Activated CD8-positive, alpha-beta memory T cell treated with anti-CD3 and anti-CD28 coated beads, Interleukin-2, amount 50 U/mL, for 24 hours (primary cell): ENCODE measurements around the gene DOC2A.
"Not testable (repeated sequence)": the region's sequence is repeated elsewhere in the genome, so short reads cannot be mapped to it uniquely, and the experiment has no call there.

Source experiments
- DNase-seq: peaks from one replicate; pipeline ENCODE4 v3.0.0-alpha.2; 2020; ENCODE audit errors: extremely low read depth

The DOC2A gene

GRCh38 chr16:30027588-30028437 lies 17.0 kb upstream of the DOC2A start:
- no peak for DNase-seq

GRCh38 chr16:30026449-30026848 lies 15.6 kb upstream of the DOC2A start:
- no peak for DNase-seq

DNA sequence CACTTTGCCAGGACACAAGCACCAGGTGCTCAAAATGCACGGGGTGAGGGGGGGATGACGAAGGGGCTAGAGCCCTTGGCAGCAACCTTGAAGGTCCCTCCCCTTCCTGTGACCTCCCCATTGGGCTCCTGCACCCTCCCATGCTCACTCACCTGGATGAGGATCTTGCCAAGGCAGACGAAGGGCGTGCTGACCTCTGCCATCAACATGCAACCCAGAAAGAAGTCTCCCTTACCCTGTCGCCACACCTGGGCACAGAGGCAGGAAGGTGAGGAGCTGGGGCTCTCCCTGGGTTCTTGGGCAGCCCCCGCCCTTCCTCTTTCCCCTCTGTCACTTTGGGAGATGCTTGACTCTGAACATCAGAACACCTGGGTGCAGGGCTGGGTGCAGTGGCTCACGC lies 14.7 kb upstream of the DOC2A start:
- DNase-seq, result no peak

GRCh38 chr16:30025156-30025555 lies 14.3 kb upstream of the DOC2A start:
- no peak for DNase-seq

GRCh38 chr16:30024451-30024850 lies 13.6 kb upstream of the DOC2A start:
- DNase-seq, result no peak

DNA sequence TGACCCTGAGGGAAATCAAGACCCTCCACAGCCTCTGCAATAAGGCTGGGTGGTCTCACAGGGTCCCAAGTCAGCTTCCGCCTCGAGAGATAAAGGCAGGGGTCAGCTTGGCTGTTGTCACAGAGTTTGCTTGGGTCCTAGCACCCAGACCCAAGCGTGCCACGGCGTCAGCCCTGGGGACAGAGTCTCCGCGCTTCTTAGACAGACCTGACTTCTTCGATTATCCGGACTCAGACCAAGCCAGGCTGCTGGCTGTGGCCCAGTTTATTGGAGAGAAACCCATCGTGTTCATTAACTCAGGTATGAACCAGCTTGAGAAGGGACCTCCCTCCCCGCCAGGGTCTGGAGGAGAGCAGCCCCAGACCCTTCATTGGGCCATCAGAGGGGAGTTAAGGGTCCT lies 12.8 kb upstream of the DOC2A start:
- DNase-seq, result no peak

- no peak for DNase-seq
Observed at GRCh38 chr16:30022887-30023286, 12.1 kb upstream of the DOC2A start, which contains the start of gene C16orf92. TSS of gene C16orf92 (plus strand) at chr16:30023198. CDS start at chr16:30023341, 143 bp downstream.

DNA sequence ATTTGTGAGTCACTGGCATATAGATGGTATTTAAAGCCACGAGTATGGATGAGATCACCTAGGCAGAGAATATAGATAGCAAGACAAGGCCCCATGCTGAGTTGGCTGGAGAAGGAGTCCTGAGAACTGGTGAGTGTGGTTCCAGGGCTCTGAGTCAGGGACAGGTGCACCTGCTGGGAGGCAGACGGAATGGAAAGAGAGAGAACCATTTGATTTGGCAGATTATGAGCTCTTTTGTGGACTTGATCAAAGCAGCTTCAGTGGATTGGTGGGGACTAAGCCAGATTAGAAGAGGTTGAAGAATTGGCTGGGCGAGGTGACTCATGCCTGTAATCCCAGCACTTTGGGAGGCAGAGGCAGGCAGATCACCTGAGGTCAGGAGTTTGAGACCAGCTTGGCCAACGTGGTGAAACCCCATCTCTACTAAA lies 7.9 kb upstream of the DOC2A start:
- no peak for DNase-seq

- not testable (repeated sequence) for DNase-seq
Observed at GRCh38 chr16:30017937-30018336, 7.1 kb upstream of the DOC2A start.

DNA sequence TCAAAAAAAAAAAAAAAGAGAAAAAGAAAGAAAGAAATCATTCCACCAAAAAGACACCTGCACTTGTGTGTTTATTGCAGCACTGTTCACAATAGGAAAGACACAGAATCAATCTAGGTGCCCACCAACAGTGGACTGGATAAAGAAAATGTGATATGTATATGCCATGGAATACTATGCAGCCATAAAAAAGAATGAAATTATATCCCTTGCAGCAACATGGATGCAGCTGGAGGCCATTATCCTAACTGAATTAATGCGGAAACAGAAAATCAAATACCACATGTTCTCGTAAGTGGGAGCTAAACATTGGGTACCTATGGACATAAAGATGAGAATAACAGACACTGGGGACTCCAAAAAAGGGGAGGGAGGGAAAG lies 6.4 kb upstream of the DOC2A start:
- no peak for DNase-seq

- no peak for DNase-seq
Observed at GRCh38 chr16:30016555-30017276, 5.9 kb upstream of the DOC2A start.

- not testable (repeated sequence) for DNase-seq
Observed at GRCh38 chr16:30015450-30015849, 4.6 kb upstream of the DOC2A start.

- not testable (repeated sequence) for DNase-seq
Observed at GRCh38 chr16:30012598-30012997, 1.8 kb upstream of the DOC2A start.

GRCh38 chr16:30011714-30012504 lies 1.1 kb upstream of the DOC2A start:
- DNase-seq, result no peak

DNA sequence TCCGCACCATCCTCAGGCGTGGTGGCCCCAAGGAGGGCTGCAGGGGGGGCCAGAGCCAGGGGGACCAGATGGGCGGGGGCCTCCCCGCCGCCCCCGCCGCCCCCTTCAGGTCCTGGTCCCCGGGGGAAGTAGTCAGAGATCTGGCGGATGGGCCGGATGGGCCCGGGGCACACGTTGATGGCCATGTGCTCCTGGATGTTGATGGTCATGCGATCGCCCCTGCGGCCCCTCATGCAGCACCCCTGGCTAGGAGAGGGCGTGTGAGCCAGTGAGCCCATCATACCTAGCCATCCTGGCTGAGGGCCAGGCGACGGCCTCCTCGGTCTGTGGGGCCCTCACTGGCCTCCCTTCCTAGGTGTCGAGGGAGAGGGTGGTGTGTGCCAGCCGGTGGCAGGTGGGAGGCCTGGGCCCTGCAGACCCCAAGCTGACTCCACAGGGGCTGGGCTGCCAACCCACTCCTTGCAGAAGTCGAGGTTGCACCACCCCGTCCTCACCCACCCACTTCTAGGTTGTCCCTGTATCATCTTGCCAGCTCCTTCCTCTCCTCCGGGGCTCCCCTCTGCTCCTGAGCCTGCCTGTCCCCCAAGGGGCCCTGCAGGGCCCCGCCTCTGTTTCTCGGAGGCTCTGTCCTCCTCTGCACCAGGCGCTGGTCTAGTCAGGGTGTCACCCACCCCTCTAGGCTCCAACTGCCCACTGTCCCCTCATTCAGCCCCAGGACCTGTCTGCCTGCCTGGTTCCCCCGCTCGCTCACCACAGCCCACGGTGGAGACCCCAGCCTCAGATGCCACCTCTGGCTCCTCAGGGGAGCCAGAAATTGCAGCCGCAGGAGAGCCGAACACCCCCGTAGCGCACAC lies 610 bp downstream of the DOC2A start:
- DNase-seq, result no peak

- no peak for DNase-seq
Observed at GRCh38 chr16:30009085-30009862, 1.6 kb downstream of the DOC2A start.

GRCh38 chr16:30007378-30007895 lies 3.4 kb downstream of the DOC2A start:
- no peak for DNase-seq

- no peak for DNase-seq
Observed at GRCh38 chr16:30006659-30007377, 4.0 kb downstream of the DOC2A start.

- no peak for DNase-seq
Observed at GRCh38 chr16:30006095-30006473, 4.7 kb downstream of the DOC2A start.
